ENCODE measurements around the gene TOE1. TPM values are rescaled to one million over a fixed set of nuclear protein-coding genes. Genes with fewer than 3 reads are reported as not detected.

The TOE1 gene
- total RNA-seq, 1 experiment from 2014 or later: 11.5 TPM

GRCh38 chr1:45303520-45304310, 36.3 kb upstream of the TOE1 start:
- DNase-seq (ENCODE audit: low read depth, low spot score) (peak; percentile 94), ATAC-seq (peak; percentile 89)
- no peaks in the 10 kb centered on the region for H3K36me3 ChIP-seq (ENCODE audit: control insufficient read depth in 1 of 2, insufficient read depth in 2 of 2, low read length in 2 of 2)
- H3K9ac ChIP-seq (ENCODE audit: low read length): peak overlapping the region; percentile 81
- H3K9me3 ChIP-seq (ENCODE audit: control insufficient read depth in 1 of 2, insufficient read depth in 1 of 2, low read depth in 1 of 2, low read length in 2 of 2): no peaks in the 10 kb centered on the region
- H4K20me1 ChIP-seq (ENCODE audit: insufficient read depth): no peaks in the 10 kb centered on the region
- H3K9me2 ChIP-seq (ENCODE audit: insufficient read depth): no peaks in the 10 kb centered on the region
- ChIA-PET CTCF (interaction anchor here (0.6 to 7.8 kb wide), 13 partner anchors 17 to 577 kb away, joined by 3 to 214 read pairs (median 5); partner anchors contain the start of genes CCDC163, HECTD3, MMACHC and MUTYH), POLR2A (interaction anchor here (0.6 to 2.9 kb wide), 20 partner anchors 12 to 582 kb away, joined by 3 to 35 read pairs (median 5); partner anchors contain the start of genes CCDC163, HECTD3, MMACHC and MUTYH), RAD21 (ENCODE audit: low non-redundant PET in 1 of 2, low total read pairs in 2 of 2, uncharacterized antibody in 2 of 2, unreplicated experiment in 2 of 2) (interaction anchor here (0.6 to 1.8 kb wide), 12 partner anchors 187 to 454 kb away, joined by 3 to 9 read pairs (median 4); partner anchors contain the start of genes HECTD3 (in 2 of the 2), UROD (in 2 of the 2) and TESK2 (in 1 of the 2))
- intact Hi-C loops (cut with micrococcal nuclease): loop anchor here (1.0 to 5.0 kb wide), 5 partner anchors 35 to 571 kb away; partner anchors contain the start of gene RNU5D-1
- no peaks in the 10 kb centered on the region for H3K79me2 ChIP-seq (ENCODE audit: insufficient read depth, low read length)
- H3K4me3 ChIP-seq (replicated peaks in 1 of 2; ENCODE audit: low read depth in 1 of 2, low read length in 2 of 2): peak overlapping the region; percentile 69 to 70
- peak overlapping the region; percentile 82 for H3K27ac ChIP-seq (ENCODE audit: low read depth, low read length)
- no peak overlapping the region for H2AFZ ChIP-seq (ENCODE audit: low read depth, low read length, poor library complexity, severe bottlenecking)
- H3K4me2 ChIP-seq (ENCODE audit: low read length): peak overlapping the region; percentile 94
- TSS peak; percentile 92 for BruUV-seq (replicated peaks)
- no peaks in the 10 kb centered on the region for H3K27me3 ChIP-seq (ENCODE audit: insufficient read depth, low read length)
- peaks cover 12 to 41% of the 10 kb centered on the region in 2 experiments for H3K4me1 ChIP-seq (ENCODE audit: control insufficient read depth in 1 of 2, insufficient read depth in 2 of 2, low read length in 2 of 2)
- TF ChIP-seq FOSL1 (IDR thresholded peaks at IDR 0.05; ENCODE audit: low read depth) (no peak), CTCF (IDR thresholded peaks at IDR 0.05 in 2 of 3, conservative IDR thresholded peaks at IDR 0.05 in 1 of 3; ENCODE audit: borderline replicate concordance in 1 of 3, insufficient read depth in 1 of 3, low read depth in 2 of 3, low read length in 2 of 3) (peak; percentile 52 to 95 (median 58)), ELF1 (IDR thresholded peaks at IDR 0.05; ENCODE audit: borderline replicate concordance, low read depth) (no peak; the same call in 1 of the 2 replicates), JUND (IDR thresholded peaks at IDR 0.05) (no peak; the same call in 1 of the 2 replicates), EZH2 (IDR thresholded peaks at IDR 0.05) (no peak), SP1 (IDR thresholded peaks at IDR 0.05; ENCODE audit: low read depth) (peak; percentile 72), RAD21 (IDR thresholded peaks at IDR 0.05; ENCODE audit: low read depth) (peak; percentile 83), CBX3 (IDR thresholded peaks at IDR 0.05; ENCODE audit: low read depth) (peak; percentile 43; the same call in 1 of the 2 replicates), SRF (IDR thresholded peaks at IDR 0.05; ENCODE audit: low read depth) (peak; percentile 57; the same call in 1 of the 2 replicates), ZNF274 (IDR thresholded peaks at IDR 0.05; ENCODE audit: low read depth, low read length) (no peak), TCF7L2 (IDR thresholded peaks at IDR 0.05; ENCODE audit: borderline replicate concordance, extremely low read depth, insufficient read depth, insufficient read length) (peak; percentile 100), REST (IDR thresholded peaks at IDR 0.05; ENCODE audit: low read depth) (no peak), EGR1 (IDR thresholded peaks at IDR 0.05; ENCODE audit: low read depth) (peak; percentile 90), MAX (IDR thresholded peaks at IDR 0.05) (peak; percentile 91), POLR2A (IDR thresholded peaks at IDR 0.05; ENCODE audit: borderline replicate concordance, extremely low read depth, insufficient read depth, insufficient read length) (peak; percentile 61), CEBPB (IDR thresholded peaks at IDR 0.05; ENCODE audit: low read depth) (no peak; the same call in 1 of the 2 replicates)
- TF ChIP-seq, protein P1, sequence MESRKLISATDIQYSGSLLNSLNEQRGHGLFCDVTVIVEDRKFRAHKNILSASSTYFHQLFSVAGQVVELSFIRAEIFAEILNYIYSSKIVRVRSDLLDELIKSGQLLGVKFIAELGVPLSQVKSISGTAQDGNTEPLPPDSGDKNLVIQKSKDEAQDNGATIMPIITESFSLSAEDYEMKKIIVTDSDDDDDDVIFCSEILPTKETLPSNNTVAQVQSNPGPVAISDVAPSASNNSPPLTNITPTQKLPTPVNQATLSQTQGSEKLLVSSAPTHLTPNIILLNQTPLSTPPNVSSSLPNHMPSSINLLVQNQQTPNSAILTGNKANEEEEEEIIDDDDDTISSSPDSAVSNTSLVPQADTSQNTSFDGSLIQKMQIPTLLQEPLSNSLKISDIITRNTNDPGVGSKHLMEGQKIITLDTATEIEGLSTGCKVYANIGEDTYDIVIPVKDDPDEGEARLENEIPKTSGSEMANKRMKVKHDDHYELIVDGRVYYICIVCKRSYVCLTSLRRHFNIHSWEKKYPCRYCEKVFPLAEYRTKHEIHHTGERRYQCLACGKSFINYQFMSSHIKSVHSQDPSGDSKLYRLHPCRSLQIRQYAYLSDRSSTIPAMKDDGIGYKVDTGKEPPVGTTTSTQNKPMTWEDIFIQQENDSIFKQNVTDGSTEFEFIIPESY (IDR thresholded peaks at IDR 0.05; ENCODE audit: extremely low read depth, insufficient replicate concordance, low read length): no peak
- TF ChIP-seq, protein P2, sequence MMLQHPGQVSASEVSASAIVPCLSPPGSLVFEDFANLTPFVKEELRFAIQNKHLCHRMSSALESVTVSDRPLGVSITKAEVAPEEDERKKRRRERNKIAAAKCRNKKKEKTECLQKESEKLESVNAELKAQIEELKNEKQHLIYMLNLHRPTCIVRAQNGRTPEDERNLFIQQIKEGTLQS (IDR thresholded peaks at IDR 0.05): no peak

All from HCT116 (cell line).